H7 (cell line): ENCODE results near the gene VPS72. TPM values are rescaled to one million over a fixed set of nuclear protein-coding genes. Genes with fewer than 3 reads are reported as not detected.

Experiments
- DNase-seq: peaks from one replicate; pipeline ENCODE4 v3.0.0; 2012
- H3K27me3 ChIP-seq: 2 replicates; pipeline ENCODE4 v1.6.0; 2011; ENCODE audit warnings: mild to moderate bottlenecking, low read length; ENCODE audit not compliant: control insufficient read depth, insufficient read depth
- H3K36me3 ChIP-seq: replicated peaks from 2 replicates; pipeline ENCODE4 v1.5.1; 2011; ENCODE audit warnings: low read length; ENCODE audit not compliant: control insufficient read depth, insufficient read depth
- H3K4me3 ChIP-seq: 2 replicates; pipeline ENCODE4 v1.5.1; 2011; ENCODE audit warnings: low read depth, mild to moderate bottlenecking, control low read depth, low read length, moderate library complexity; ENCODE audit not compliant: insufficient read depth
- total RNA-seq: library from RNA; depleted of rRNA; stranded (reverse); fragments of >200 nt; shearing (Covaris generic); gene quantifications from 2 replicates; pipeline ENCODE4 v1.2.3, GENCODE V29; 2014

VPS72 gene
- total RNA-seq, 1 experiment from 2014 or later = 180 TPM

DNA sequence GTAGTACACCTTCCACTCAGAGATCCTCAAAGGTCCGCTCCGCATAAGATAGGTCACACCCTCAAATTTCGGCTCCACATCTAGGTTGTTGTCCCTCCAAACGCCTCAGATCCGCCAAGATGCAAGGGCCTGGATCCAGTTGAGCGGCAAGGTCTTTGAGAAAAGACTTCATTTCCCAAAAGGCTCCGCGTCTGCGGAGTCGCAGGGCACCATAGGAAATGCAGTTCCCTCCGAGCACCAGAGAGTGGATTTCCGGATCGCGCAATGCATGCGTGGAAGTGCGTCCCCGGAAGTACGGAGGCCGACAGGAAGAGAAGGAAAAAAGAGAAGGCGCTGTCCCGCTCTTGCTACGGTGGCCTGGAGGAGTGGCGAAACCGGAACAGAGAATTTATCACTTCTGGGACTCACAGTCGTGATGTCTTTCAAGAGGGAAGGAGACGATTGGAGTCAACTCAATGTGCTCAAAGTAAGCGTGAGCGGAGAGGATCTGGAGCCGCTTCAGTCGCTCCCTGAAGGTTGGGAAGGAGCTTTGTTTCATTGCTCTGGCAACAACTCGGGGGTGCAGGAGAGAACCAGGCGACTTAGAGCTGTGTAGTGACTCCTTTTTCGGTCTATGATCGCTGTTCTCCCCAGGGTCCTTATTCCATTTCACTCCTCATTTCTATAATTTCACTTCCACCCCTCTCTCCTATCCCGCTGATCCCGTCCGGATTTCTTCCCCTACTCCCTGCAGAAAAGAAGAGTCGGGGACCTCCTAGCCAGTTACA lies 24.1 kb downstream of the VPS72 start, which contains the start of the genes LYSMD1 and SCNM1:
LYSMD1 (minus strand) TSS at position 165 of the 767 bp plus-strand sequence. CDS start 644 bp downstream, outside the sequence.
SCNM1 (plus strand) TSS at position 407 of the 767 bp plus-strand sequence; CDS start at position 416, 9 bp downstream.
- H3K27me3 ChIP-seq = no peaks in the 10 kb centered on the region
- peak within 1 kb of the TSS; percentile 62 for H3K4me3 ChIP-seq
- H3K36me3 ChIP-seq = peaks cover 7% of the 10 kb centered on the region
- DNase-seq = peak; percentile 88

DNA sequence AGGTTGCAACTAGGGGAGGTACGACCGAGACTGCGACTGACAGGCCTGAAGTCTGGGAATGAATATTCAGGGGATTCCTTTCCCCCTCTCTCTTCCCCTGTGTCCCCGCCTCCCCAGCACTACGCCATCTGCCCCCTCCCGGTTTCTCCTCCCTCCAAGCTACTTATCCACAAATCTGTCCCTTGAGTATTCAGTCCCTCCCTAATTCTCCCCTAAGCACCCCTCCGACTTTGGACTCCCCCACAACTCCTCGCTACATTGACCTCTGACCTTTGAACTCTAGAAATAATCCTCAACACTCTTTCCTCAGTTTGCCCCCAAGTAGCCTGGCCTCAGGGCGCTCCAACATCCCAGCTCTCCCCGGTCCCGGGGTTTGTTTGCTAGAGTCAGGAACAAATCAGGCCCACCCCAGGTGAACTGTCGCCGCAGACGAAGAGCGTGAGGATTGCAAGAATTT lies 24.7 kb downstream of the VPS72 start:
- Histone ChIP-seq H3K27me3 (no peaks in the 10 kb centered on the region), H3K36me3 (peaks cover 9% of the 10 kb centered on the region), H3K4me3 (peak overlapping the region; percentile 62)
- peak; percentile 89 for DNase-seq

DNA sequence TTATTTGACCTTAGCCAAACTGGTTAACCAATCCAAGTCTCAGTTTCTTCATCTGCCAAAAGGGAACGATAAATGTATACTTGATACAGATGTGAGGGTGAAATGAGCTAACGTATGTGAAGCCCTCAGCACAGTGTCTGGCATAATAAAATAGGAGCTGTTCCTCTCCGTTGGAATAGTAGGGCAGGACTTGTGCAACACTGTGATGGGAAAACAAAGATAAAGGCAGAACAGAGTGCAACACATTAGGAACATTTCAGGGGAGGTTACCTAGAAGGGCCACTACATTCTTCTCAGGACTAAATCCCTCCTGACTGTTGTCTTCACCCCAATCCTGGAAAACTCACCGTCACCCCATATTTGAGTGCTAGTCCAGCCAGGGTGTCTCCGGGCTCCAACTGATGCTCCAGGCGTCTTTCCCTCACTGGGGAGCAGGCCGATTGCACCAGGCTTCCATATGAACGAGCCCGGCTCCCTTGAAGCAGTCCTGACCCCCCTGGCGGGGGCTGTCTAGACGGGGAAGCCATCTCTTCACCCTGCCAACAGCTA lies 25.2 kb downstream of the VPS72 start:
- no peaks in the 10 kb centered on the region for H3K27me3 ChIP-seq
- H3K4me3 ChIP-seq = peak overlapping the region; percentile 62
- DNase-seq = no peak
- peaks cover 10% of the 10 kb centered on the region for H3K36me3 ChIP-seq

DNA sequence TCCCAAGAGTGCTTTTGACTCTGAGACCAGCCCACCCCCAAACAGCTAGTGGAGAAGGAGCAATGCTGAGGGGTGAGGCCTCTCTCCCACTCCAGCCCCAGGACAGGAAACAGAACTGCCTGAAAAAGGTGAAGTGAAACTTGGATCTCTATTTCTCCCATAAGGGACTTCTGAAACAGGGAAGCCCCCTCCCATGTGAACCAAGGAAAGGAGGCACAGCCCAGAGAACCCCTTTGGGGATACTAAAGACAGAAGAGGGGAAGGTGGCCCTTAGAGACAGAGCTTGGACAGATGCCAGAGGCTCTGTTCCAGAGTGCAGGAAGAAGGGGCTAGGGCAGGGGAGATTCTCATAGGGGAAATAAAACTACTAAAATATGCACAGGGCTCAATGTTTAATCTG lies 30.6 kb downstream of the VPS72 start:
- no peak overlapping the region for H3K4me3 ChIP-seq
- peaks cover 7% of the 10 kb centered on the region for H3K36me3 ChIP-seq
- DNase-seq = no peak
- no peaks in the 10 kb centered on the region for H3K27me3 ChIP-seq

DNA sequence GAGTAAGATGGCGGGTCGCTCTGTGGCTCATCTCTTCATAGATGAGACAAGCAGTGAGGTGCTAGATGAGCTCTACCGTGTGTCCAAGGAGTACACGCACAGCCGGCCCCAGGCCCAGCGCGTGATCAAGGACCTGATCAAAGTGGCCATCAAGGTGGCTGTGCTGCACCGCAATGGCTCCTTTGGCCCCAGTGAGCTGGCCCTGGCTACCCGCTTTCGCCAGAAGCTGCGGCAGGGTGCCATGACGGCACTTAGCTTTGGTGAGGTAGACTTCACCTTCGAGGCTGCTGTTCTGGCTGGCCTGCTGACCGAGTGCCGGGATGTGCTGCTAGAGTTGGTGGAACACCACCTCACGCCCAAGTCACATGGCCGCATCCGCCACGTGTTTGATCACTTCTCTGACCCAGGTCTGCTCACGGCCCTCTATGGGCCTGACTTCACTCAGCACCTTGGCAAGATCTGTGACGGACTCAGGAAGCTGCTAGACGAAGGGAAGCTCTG lies 31.2 kb downstream of the VPS72 start:
- no peak for DNase-seq
- no peak overlapping the region for H3K4me3 ChIP-seq
- H3K36me3 ChIP-seq = peaks cover 7% of the 10 kb centered on the region
- H3K27me3 ChIP-seq = no peaks in the 10 kb centered on the region

DNA sequence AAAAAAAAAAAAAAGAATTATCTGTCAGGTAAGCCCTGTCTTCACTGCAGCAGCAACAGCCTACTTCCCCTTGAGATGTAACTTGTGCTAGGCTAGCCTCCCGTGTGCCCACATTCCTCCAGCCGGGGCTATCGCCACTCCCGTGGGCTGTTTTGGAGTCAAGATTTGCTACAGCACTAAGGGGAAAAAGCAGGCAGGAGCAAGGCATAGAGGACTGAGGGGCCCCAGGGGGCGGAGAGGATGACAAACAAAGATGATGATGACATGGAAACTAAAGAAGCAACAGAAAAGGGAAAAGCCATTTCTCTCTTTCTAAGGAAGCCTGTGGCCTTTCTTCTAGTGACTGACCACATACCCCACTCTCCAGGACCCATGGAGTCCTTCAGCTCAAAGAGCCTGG lies 31.7 kb downstream of the VPS72 start:
- no peaks in the 10 kb centered on the region for H3K27me3 ChIP-seq
- no peak overlapping the region for H3K4me3 ChIP-seq
- peaks cover 7% of the 10 kb centered on the region for H3K36me3 ChIP-seq
- DNase-seq = no peak

DNA sequence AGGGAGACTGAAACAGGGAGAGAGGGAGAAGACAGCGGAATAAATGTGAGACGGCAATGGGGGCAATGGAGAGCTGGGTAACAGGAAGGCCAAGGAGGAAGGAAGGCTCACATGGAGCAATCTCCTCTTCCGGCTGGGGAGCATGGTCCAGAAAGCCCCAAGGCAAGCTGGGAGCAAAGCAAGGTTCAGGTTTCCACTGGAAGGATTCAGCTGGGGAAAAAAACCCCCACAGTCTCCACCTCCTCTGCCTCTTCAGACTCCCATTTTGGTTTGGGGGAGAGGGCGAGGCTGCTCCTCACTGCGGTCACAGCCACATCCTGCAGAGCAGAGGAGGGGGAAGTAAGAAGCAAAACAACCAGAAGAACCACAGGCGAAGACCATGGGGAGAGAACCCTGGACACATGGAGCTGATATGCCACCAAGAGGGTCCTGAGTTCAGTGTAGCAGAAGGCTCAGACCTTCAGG lies 32.9 kb downstream of the VPS72 start:
- no peak for DNase-seq
- Histone ChIP-seq H3K4me3 (no peak overlapping the region), H3K36me3 (peaks cover 7% of the 10 kb centered on the region), H3K27me3 (no peaks in the 10 kb centered on the region)

DNA sequence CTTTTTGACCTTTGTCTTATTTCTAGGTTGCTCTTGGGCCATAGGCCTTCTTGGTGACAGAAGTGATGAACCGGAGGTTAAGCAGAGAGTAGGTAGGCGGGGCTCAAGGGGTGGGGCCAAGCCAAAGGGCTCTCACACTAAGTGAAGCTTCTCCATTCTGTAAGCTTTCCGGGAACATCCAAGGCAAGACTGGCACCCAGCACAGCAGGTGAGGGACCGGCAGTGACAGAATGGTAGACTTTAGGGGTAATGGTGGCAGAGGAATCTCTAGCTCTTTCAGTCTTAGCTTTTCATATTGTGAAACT lies 33.5 kb downstream of the VPS72 start, which contains the start of gene TNFAIP8L2:
TNFAIP8L2 (plus strand) TSS at position 135 of the 305 bp plus-strand sequence. CDS start 2,049 bp downstream, outside the sequence.
- no peak for DNase-seq
- Histone ChIP-seq H3K36me3 (peaks cover 5% of the 10 kb centered on the region), H3K4me3 (no peak within 1 kb of the TSS), H3K27me3 (no peaks in the 10 kb centered on the region)

DNA sequence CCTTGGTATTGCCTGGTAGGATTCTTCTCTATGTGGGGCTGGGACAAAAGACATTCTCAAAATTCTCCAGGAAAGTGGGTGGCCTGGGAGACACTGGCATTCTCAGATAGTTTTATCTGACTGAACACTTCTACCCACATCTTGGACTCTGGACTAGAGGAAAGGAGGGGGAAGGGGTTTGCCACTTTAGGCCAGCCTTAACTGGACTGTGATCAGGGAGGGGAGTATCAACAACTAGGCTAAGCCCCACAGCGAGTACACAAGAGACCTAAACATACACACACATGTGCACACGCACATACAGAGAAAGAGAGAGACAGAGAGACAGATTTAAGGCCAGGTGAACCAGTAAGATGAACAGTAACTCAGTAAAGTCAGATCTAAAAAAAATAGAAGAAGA lies 42.3 kb downstream of the VPS72 start:
- Histone ChIP-seq H3K27me3 (peaks cover 34% of the 10 kb centered on the region), H3K4me3 (no peak overlapping the region), H3K36me3 (no peaks in the 10 kb centered on the region)
- DNase-seq = no peak

DNA sequence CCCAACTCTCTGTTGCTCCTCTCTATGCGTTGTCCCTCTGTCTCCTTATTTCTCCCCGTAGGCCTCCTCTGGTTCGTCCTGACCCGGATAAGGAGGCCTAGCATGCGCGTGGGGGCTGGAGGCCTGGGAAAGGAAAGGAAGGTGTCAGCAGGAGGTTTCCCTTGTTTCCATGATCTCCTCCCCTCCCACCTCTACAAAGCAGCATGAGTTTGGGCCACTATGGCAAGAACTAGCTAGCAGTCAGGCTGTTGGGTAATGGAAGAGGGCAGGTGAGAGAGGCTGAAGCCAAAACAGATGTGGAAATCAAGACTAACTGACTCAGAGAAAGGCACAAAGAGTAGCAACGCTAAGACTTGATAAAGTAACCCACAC lies 42.9 kb downstream of the VPS72 start:
- DNase-seq = no peak
- peaks cover 34% of the 10 kb centered on the region for H3K27me3 ChIP-seq

DNA sequence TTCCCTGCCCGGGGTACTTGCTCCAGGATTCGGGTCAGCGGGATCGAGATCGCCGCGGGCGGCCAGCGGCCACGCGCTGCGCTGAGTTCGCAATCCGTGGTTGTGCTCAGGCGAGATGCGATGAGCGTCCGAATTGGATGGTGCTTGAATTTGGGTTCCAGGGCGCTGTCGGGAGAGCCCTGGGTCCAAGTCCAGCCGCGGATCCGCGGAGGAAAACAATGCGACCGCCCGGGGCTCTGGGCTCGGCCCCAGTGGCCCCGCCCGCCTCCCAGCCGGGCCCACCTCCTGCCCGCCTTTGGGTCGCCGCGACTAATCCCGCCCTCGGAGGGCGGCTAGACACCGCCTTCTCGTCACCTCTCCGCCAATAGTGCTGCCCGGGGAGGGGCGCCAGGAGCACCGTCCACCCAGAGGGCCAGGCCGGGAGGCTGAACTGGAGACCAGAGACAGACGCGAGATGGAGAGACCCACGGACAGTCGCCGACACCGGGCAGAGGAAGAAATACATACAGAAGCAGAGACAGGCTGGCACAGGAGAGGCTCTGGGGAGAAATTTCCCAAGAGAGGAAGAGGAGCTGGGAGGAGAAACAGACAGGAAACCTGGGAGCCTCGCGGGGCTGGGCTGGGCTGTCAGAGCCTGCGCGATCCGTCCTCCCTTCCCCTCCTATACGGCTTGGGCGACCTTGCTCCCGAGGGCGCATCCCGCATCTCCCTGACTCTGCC lies 43.4 kb downstream of the VPS72 start, which contains the start of gene SEMA6C:
SEMA6C (minus strand) TSS at position 220 of the 720 bp plus-strand sequence. CDS start 4,010 bp downstream, outside the sequence.
- peak; percentile 97 for DNase-seq
- Histone ChIP-seq H3K4me3 (peak within 1 kb of the TSS; percentile 80), H3K27me3 (peaks cover 34% of the 10 kb centered on the region), H3K36me3 (no peaks in the 10 kb centered on the region; the same call in 1 of the 2 replicates)

More for the DNA sequence above, 42.9 kb downstream of the VPS72 start:
- Histone ChIP-seq H3K36me3 (no peaks in the 10 kb centered on the region; the same call in 1 of the 2 replicates), H3K4me3 (peak overlapping the region; percentile 80)

DNA sequence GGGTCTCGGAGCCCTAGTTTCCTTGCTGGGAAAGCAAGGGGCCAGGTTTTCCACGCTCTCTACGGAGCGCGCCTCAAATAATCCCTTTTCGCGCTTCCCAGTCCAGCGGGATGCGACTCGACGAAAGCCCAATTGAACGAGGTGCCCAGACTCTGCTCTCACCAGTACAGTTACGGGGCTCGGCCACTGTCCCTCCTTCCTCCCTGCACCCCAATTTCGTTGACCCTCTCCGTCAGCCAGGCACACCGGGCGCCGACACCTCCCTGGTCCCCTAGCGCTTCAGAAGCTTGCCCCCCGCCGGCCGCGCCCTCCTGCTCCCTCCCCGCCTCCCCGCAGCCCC lies 44.0 kb downstream of the VPS72 start:
- H3K4me3 ChIP-seq = peak overlapping the region; percentile 80
- H3K36me3 ChIP-seq = no peaks in the 10 kb centered on the region; the same call in 1 of the 2 replicates
- DNase-seq = no peak
- H3K27me3 ChIP-seq = peaks cover 34% of the 10 kb centered on the region

DNA sequence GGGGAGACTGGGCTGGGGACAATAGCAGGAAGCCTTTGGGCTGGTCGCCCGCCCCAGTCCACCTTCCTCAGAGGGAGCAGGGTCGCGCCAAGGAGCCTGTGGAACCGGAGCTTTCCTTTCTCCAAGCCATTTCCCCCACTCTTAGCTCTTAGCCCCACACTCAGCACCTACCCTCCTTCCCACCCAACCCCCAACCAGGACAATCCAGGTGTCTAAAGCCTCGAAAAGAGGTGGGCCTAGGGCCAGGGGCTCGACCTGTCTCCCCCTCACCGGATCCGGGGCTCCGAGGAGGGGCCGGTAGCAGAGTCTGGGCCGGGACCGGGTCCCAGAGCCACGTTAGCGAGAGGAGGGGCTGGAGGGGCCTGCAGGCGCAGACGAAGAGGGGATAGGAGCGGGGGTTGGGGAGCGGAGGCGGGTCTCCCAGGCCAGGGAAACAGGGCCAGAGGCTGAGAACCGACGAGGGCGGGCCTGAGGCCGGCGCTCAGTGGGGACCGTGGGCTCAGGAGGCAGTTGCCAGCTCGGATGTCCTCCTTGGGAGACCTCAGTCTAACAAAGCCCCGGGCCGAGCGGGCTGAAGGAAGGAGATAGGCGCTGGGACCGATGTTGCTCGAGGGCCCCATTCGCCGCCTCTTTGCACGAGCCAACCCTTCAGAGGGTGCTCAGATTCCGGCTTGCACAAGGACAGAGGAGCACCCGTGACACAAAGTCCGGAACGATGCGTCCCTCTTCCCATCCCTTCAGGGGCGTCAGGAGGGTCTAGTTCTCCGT lies 44.5 kb downstream of the VPS72 start:
- no peaks in the 10 kb centered on the region; the same call in 1 of the 2 replicates for H3K36me3 ChIP-seq
- peaks cover 34% of the 10 kb centered on the region for H3K27me3 ChIP-seq
- peak overlapping the region; percentile 80 for H3K4me3 ChIP-seq
- peak; percentile 83 for DNase-seq
